Endothelial cell of umbilical vein (primary cell): ENCODE results near the gene ZSWIM6.

Source experiments
- CTCF ChIP-seq, 2 donors: IDR thresholded peaks; 1 replicate in 1 of 2; 2 replicates in 1 of 2; pipeline ENCODE4 v1.5.1; 2011; ENCODE audit warnings: low read length in 2 of 2, mild to moderate bottlenecking in 2 of 2, moderate library complexity in 2 of 2, control low read depth in 1 of 2, inconsistent platforms in 1 of 2, low read depth in 1 of 2; ENCODE audit not compliant: insufficient read depth in 1 of 2; ENCODE audit errors: extremely low read depth in 1 of 2
- FOS ChIP-seq: IDR thresholded peaks from 2 replicates; pipeline ENCODE4 v1.6.1; 2011; ENCODE audit warnings: mild to moderate bottlenecking, low read length, moderate library complexity, borderline replicate concordance; ENCODE audit not compliant: insufficient read depth
- JUN ChIP-seq: IDR thresholded peaks from 2 replicates; pipeline ENCODE4 v1.6.1; 2011; ENCODE audit warnings: borderline replicate concordance, low read depth; ENCODE audit not compliant: insufficient read length, insufficient read depth
- POLR2A ChIP-seq: IDR thresholded peaks from 2 replicates; pipeline ENCODE4 v1.6.1; 2012; ENCODE audit warnings: low read depth, mild to moderate bottlenecking, control low read depth, low read length
- POLR2AphosphoS5 ChIP-seq: IDR thresholded peaks from 2 replicates; pipeline ENCODE4 v1.6.1; 2012; ENCODE audit warnings: low read depth, mild to moderate bottlenecking, control low read depth, low read length, moderate library complexity; ENCODE audit not compliant: insufficient read depth

GRCh38 chr5:61559146-61559545 is 227.1 kb downstream of the ZSWIM6 start:
- TF ChIP-seq CTCF (IDR thresholded peaks at IDR 0.05; ENCODE audit: extremely low read depth in 1 of 2, insufficient read depth in 1 of 2, low read depth in 1 of 2, low read length in 2 of 2) (no peak), POLR2AphosphoS5 (no peak), FOS (no peak), JUN (no peak), POLR2A (no peak)
